GM23248 (cell line): ENCODE measurements around the gene MAP7D2.

Experiments used
- EZH2 ChIP-seq: fragments of 200-600 bp; sonication (generic); IDR thresholded peaks from 2 replicates; pipeline ENCODE4 v1.6.1; 2018; ENCODE audit warnings: antibody characterized with exemption, mild to moderate bottlenecking; ENCODE audit not compliant: insufficient read depth, poor library complexity, severe bottlenecking
- EZH2phosphoT487 ChIP-seq: fragments of 200-600 bp; sonication (generic); IDR thresholded peaks from 2 replicates; pipeline ENCODE4 v1.6.1; 2018; ENCODE audit warnings: antibody characterized with exemption, moderate library complexity, mild to moderate bottlenecking, low read depth; ENCODE audit not compliant: insufficient read depth

DNA sequence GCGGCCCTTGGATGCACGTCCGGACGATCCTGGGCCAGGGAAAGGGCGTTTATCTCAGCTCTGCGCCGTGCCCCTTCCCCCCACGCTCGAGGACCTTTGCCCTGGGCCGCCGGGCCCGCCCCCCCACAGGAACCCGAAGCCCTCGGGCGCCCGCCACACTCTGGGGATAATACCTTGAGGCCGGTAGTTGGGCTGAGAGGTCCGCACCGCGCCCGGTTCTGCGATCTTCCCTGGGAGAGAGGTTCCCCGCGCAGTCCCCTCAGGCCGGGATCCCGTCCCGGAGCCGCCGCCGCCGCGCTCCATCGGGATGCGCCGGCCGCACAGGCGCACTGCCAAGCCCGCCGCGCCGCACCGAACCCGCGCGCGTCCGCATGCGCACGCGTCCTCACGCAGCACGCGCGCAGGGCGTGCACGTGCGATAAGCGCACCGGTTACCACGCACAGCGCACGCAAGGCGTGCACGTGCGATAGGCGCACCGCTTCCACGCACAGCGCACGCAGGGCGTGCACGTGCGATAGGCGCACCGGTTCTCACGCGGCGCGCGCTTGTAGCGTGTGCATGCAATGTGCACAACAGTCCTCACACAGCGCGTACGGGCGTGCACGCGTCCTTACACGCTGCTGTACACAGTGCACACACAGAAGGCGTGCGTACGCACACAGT is at the start of gene MAP7D2:
- no peak for TF ChIP-seq EZH2phosphoT487
- TF ChIP-seq EZH2, result no peak
